SK-N-SH treated with all-trans-retinoic acid at 6 μM for 48 hours (cell line): ENCODE measurements around the gene GALNT6.
A peak's percentile ranks its signal among the peaks of the same experiment; 100 is the strongest.

Experiments
- ATAC-seq: fragments of 200-7000 bp; cut with Tn5 transposase; 3 replicates; pipeline ENCODE4 v1.9.1; 2020; ENCODE audit warnings: mild to moderate bottlenecking, moderate library complexity
- ARNTL ChIP-seq: fragments of 450-650 bp; formaldehyde crosslinking; IDR thresholded peaks from 2 replicates; pipeline ENCODE4 v1.5.0; 2020; ENCODE audit warnings: low read depth, mild to moderate bottlenecking, moderate library complexity, borderline replicate concordance
- CSDC2 ChIP-seq: fragments of 250-450 bp; sonication (Bioruptor Pico); IDR thresholded peaks from 2 replicates; pipeline ENCODE4 v1.5.0; 2020; ENCODE audit warnings: mild to moderate bottlenecking, moderate library complexity
- CSRNP3 ChIP-seq: fragments of 250-450 bp; sonication (Bioruptor Pico); IDR thresholded peaks from 2 replicates; pipeline ENCODE4 v1.5.1; 2021; ENCODE audit warnings: mild to moderate bottlenecking, moderate library complexity
- GLIS3 ChIP-seq: fragments of 250-450 bp; sonication (Bioruptor Pico); IDR thresholded peaks from 2 replicates; pipeline ENCODE4 v1.5.0; 2020; ENCODE audit warnings: mild to moderate bottlenecking, moderate library complexity
- OSR1 ChIP-seq: fragments of 250-450 bp; sonication (Bioruptor Pico); IDR thresholded peaks from 2 replicates; pipeline ENCODE4 v1.8.0; 2022; ENCODE audit warnings: moderate library complexity, mild to moderate bottlenecking, inconsistent platforms
- PATZ1 ChIP-seq: fragments of 250-450 bp; sonication (Bioruptor Pico); IDR thresholded peaks from 2 replicates; pipeline ENCODE4 v1.8.0; 2020; ENCODE audit warnings: mild to moderate bottlenecking, moderate library complexity, borderline replicate concordance
- PPARA ChIP-seq: fragments of 250-450 bp; sonication (Bioruptor Pico); IDR thresholded peaks from 2 replicates; pipeline ENCODE4 v1.5.0; 2020; ENCODE audit warnings: mild to moderate bottlenecking, borderline replicate concordance
- RARB ChIP-seq: fragments of 250-450 bp; sonication (Bioruptor Pico); IDR thresholded peaks from 2 replicates; pipeline ENCODE4 v1.8.0; 2021; ENCODE audit warnings: mild to moderate bottlenecking, moderate library complexity
- SNAI2 ChIP-seq: fragments of 250-450 bp; sonication (Bioruptor Pico); IDR thresholded peaks from 2 replicates; pipeline ENCODE4 v1.5.0; 2020; ENCODE audit warnings: mild to moderate bottlenecking, moderate library complexity
- TCF4 ChIP-seq: fragments of 250-450 bp; sonication (Bioruptor Pico); IDR thresholded peaks from 2 replicates; pipeline ENCODE4 v1.8.0; 2021; ENCODE audit warnings: mild to moderate bottlenecking, moderate library complexity, borderline replicate concordance
- ZC3H10 ChIP-seq: fragments of 250-450 bp; sonication (Bioruptor Pico); IDR thresholded peaks from 2 replicates; pipeline ENCODE4 v1.5.1; 2021; ENCODE audit warnings: mild to moderate bottlenecking, moderate library complexity
- ZFP3 ChIP-seq: fragments of 250-450 bp; sonication (Bioruptor Pico); IDR thresholded peaks from 2 replicates; pipeline ENCODE4 v1.5.0; 2020; ENCODE audit warnings: mild to moderate bottlenecking, moderate library complexity
- ZFP30 ChIP-seq: fragments of 450-650 bp; formaldehyde crosslinking; IDR thresholded peaks from 2 replicates; pipeline ENCODE4 v1.5.0; 2022; ENCODE audit warnings: mild to moderate bottlenecking, moderate library complexity
- ZNF565 ChIP-seq: fragments of 450-650 bp; formaldehyde crosslinking; conservative IDR thresholded peaks from 2 replicates; pipeline ENCODE4 v1.5.0; 2020; ENCODE audit warnings: low read depth, mild to moderate bottlenecking, moderate library complexity
- ZNF70 ChIP-seq: fragments of 450-650 bp; formaldehyde crosslinking; IDR thresholded peaks from 2 replicates; pipeline ENCODE4 v1.5.0; 2020; ENCODE audit warnings: mild to moderate bottlenecking, moderate library complexity
- ZNF8 ChIP-seq: fragments of 450-650 bp; formaldehyde crosslinking; IDR thresholded peaks from 2 replicates; pipeline ENCODE4 v1.5.0; 2020; ENCODE audit warnings: mild to moderate bottlenecking, moderate library complexity
- TF ChIP-seq, protein P1 (sequence below): fragments of 250-450 bp; sonication (Bioruptor Pico); IDR thresholded peaks from 2 replicates; pipeline ENCODE4 v1.8.0; 2021; ENCODE audit warnings: low read depth, mild to moderate bottlenecking, moderate library complexity, borderline replicate concordance
- TF ChIP-seq, protein P2 (sequence below): fragments of 250-450 bp; sonication (Bioruptor Pico); IDR thresholded peaks from 2 replicates; pipeline ENCODE4 v1.5.0; 2020; ENCODE audit warnings: mild to moderate bottlenecking, moderate library complexity

GALNT6 gene

DNA sequence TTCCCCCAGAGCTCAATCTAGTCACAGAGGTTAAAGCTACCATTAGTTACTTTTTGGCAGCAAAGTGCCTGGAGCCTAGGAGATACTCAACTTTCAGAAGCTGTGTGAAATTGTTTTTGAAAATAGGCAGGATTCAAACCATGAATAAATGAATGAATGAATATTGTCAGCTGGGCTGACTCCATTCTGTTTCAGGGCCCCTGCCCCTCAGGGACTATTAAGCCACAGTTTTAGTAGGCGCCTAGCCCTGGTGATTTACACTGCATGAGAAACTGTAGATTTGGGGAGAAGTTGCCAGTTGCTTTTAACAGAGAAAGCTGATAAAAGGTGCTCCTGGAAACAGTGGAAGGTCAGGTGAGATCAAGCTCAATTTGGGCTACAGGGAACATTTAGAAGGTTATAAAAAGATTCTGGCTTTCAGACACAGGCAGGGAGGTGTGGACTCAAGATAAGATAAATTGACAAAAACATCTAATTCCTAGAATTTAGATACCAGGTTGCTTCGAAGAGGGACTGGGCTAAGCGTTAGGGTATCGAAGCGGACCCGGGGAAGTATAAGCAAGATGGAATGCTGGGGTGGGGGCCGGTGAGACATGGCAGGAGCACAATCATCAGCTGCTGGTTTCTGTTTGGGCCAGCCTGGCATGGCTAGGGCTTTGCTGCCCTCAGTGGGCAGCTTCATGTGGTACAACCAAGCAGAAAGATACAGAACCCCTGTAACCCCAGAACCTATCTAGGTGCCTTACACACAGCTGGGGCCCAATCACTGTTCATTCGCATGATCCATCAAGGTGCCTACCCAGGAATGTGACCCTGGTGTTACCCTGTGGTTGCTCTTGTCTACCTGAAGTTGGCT is 29.8 kb downstream of the GALNT6 start:
- no peak for TF ChIP-seq RARB
- no peak for TF ChIP-seq ZNF8 (CRISPR knock-in tag)
- no peak for TF ChIP-seq ZC3H10 (CRISPR knock-in tag)
- TF ChIP-seq PPARA (CRISPR knock-in tag): no peak
- no peak for TF ChIP-seq PATZ1 (CRISPR knock-in tag)
- no peak for TF ChIP-seq ARNTL (CRISPR knock-in tag)
- no peak for TF ChIP-seq GLIS3 (CRISPR knock-in tag)
- TF ChIP-seq, protein P1, sequence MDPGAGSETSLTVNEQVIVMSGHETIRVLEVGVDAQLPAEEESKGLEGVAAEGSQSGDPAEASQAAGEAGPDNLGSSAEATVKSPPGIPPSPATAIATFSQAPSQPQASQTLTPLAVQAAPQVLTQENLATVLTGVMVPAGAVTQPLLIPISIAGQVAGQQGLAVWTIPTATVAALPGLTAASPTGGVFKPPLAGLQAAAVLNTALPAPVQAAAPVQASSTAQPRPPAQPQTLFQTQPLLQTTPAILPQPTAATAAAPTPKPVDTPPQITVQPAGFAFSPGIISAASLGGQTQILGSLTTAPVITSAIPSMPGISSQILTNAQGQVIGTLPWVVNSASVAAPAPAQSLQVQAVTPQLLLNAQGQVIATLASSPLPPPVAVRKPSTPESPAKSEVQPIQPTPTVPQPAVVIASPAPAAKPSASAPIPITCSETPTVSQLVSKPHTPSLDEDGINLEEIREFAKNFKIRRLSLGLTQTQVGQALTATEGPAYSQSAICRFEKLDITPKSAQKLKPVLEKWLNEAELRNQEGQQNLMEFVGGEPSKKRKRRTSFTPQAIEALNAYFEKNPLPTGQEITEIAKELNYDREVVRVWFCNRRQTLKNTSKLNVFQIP (CRISPR knock-in tag): no peak
- no peak for TF ChIP-seq CSDC2
- no peak for TF ChIP-seq ZNF565 (CRISPR knock-in tag)
- no peak for TF ChIP-seq SNAI2
- TF ChIP-seq CSRNP3 (CRISPR knock-in tag): no peak
- no peak for TF ChIP-seq ZNF70 (CRISPR knock-in tag)
- no peak for TF ChIP-seq TCF4
- no peak for TF ChIP-seq ZFP30 (CRISPR knock-in tag)
- TF ChIP-seq, all 23 proteins: peak for 0

GRCh38 chr12:51360315-51360714 is 30.9 kb downstream of the GALNT6 start:
- no peak for TF ChIP-seq SNAI2
- TF ChIP-seq, protein P1 (CRISPR knock-in tag): no peak
- TF ChIP-seq, all 23 proteins: peak for 0
- ATAC-seq: no peak

More for the DNA sequence above, 29.8 kb downstream of the GALNT6 start:
- ATAC-seq: peak; percentile 54; the same call in 2 of the 3 replicates

- no peak for ATAC-seq
- TF ChIP-seq CSRNP3 (CRISPR knock-in tag): no peak
- TF ChIP-seq, all 23 proteins: peak for 0
Observed at GRCh38 chr12:51359851-51360250, 31.4 kb downstream of the GALNT6 start.

DNA sequence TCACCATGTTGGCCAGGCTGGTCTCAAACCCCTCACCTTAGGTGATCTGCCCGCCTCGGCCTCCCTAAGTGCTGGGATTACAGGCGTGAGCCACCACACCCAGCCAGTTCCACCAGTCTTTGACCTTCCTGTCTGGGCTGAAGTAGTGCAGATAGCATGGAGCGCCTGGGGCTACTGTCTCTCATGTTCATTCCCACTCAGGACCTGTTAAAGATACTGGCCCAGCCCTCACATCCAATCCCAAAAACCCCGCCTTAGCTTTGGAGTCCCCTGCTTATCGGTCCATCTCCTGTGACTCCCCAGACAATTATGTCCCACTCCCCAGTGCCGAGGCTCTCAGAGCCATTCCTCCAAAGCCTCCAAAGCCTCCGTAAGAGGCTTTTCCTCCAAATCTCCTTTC is 32.7 kb downstream of the GALNT6 start:
- no peak for TF ChIP-seq ARNTL (CRISPR knock-in tag)
- ATAC-seq: no peak

DNA sequence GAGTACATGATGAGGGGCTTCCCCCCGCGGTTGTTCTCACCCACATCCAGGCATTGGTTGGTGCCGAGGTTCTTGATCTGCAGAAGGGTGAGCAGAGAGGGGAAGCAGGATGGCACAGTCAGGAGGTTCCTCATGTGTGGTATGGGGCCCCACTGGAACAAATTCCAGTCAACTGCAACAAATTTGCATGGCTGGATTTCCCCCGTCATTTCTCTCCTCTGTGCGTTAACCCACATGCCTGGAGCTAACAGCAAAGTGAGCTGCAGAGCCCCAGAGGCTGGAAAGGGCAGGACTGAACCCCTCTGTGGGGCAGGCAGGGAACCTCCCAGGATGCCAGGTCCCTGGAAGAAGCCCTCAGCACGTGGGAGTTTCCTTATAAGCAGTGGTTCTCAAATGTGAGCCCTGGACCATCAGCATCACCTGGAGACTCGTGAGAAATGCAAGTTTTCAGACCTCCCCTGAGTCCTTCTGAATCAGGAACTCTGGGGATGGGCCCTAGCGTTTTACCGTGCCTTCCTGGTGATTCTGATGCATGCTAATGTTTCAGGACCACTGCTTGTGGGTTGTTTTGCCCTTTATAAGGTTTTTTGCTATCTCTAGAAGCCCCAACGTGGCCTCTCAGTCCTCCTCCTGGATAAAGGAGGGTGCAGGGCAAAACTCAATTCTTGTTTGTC is 33.7 kb downstream of the GALNT6 start:
- no peak for ATAC-seq
- TF ChIP-seq TCF4 (no peak), ZFP3 (CRISPR knock-in tag) (no peak), GLIS3 (CRISPR knock-in tag) (no peak), OSR1 (CRISPR knock-in tag) (no peak), CSRNP3 (CRISPR knock-in tag) (no peak), RARB (no peak)
- TF ChIP-seq, protein P2, sequence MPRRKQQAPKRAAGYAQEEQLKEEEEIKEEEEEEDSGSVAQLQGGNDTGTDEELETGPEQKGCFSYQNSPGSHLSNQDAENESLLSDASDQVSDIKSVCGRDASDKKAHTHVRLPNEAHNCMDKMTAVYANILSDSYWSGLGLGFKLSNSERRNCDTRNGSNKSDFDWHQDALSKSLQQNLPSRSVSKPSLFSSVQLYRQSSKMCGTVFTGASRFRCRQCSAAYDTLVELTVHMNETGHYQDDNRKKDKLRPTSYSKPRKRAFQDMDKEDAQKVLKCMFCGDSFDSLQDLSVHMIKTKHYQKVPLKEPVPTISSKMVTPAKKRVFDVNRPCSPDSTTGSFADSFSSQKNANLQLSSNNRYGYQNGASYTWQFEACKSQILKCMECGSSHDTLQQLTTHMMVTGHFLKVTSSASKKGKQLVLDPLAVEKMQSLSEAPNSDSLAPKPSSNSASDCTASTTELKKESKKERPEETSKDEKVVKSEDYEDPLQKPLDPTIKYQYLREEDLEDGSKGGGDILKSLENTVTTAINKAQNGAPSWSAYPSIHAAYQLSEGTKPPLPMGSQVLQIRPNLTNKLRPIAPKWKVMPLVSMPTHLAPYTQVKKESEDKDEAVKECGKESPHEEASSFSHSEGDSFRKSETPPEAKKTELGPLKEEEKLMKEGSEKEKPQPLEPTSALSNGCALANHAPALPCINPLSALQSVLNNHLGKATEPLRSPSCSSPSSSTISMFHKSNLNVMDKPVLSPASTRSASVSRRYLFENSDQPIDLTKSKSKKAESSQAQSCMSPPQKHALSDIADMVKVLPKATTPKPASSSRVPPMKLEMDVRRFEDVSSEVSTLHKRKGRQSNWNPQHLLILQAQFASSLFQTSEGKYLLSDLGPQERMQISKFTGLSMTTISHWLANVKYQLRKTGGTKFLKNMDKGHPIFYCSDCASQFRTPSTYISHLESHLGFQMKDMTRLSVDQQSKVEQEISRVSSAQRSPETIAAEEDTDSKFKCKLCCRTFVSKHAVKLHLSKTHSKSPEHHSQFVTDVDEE (CRISPR knock-in tag): no peak
